Left renal cortex interstitium (tissue), 4 donors: ENCODE measurements around the gene TSC22D2. TPM values are rescaled to one million over a fixed set of nuclear protein-coding genes. Genes with fewer than 3 reads are reported as not detected.

ENCODE experiments used
- DNase-seq, 4 donors: peaks; one replicate each; pipeline ENCODE4 v3.0.0-alpha.2; 2013; ENCODE audit warnings: low read depth in 4 of 4, low spot score in 2 of 4, missing footprints in 1 of 4
- polyA plus RNA-seq, 4 donors: library from polyadenylated mRNA; unstranded; fragments of 120-200 nt; gene quantifications; one replicate each; pipeline ENCODE4 v1.2.1, GENCODE V29; 2013; ENCODE audit not compliant: insufficient read length in 4 of 4

The TSC22D2 gene
- polyA plus RNA-seq, 4 donors, result 53.6 to 75.7 (median 62.7) TPM

DNA sequence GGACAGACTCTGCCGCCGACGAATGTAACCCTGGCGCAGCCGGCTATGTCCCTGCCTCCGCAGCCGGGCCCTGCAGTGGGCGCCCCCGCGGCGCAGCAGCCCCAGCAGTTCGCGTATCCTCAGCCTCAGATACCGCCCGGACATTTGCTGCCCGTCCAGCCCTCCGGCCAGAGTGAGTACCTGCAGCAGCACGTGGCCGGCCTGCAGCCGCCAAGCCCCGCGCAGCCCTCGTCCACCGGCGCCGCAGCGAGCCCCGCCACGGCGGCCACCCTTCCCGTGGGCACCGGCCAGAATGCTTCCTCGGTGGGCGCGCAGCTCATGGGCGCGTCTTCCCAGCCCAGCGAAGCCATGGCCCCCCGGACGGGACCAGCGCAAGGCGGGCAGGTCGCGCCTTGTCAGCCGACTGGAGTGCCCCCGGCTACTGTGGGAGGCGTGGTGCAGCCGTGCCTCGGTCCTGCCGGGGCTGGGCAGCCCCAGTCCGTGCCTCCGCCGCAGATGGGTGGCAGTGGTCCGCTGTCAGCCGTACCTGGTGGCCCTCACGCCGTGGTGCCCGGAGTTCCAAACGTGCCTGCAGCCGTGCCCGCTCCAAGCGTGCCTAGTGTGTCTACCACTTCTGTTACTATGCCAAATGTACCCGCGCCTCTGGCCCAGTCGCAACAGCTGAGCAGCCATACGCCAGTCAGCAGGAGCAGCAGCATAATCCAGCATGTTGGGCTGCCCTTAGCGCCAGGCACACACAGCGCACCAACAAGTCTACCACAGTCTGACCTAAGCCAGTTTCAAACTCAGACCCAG is 2.4 kb downstream of the TSC22D2 start:
- no peak for DNase-seq

DNA sequence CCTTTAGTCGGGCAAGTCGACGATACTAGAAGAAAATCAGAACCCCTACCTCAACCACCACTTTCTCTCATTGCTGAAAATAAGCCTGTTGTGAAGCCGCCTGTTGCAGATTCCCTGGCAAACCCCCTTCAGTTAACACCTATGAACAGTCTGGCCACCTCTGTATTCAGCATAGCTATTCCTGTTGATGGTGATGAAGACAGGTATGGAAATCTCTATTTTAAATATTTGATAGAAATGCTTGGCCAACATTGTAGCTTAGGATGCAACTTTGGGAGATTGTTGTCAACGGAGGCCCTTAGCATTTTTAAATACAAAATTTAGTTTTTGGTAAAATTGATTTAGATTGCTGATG is 3.0 kb downstream of the TSC22D2 start:
- DNase-seq, result no peak

DNA sequence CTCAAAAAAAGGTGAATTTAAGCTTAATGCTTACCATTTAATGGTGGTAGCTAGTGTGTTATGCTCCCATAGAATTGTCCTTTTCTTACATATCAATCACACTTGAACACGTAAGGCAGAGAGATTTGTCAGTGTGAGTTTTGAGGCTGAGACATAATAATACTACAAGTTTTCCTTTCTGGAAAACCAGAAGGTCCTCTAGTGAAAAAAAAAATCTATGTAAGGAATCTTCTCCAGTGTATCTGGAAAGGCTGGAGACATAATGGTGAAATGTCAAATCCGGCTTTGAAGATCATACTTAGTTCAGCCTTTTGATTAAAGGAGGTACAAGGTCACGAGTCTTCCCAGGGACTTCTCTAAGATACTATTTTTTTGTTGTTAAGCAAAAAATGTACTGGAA is 3.4 kb downstream of the TSC22D2 start:
- no peak for DNase-seq

DNA sequence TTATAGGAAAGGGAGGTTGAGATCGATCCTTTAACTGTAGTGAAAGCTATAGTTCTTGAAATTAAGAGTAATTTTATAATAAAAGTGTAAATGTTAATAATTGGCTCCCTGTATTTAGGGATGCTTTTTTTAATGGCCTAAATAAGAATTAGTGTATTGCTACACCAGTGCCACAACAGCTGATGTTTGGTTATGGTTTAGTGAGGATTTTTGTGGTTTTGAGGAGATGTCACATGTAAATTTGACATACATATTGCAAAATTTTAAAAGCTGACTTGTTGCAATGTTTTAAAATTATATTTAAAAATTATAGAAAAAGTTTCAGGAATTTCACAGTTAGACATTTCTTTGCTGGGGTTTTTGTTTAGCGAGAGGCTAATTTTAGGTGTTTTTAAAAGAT is 3.9 kb downstream of the TSC22D2 start:
- no peak for DNase-seq

DNA sequence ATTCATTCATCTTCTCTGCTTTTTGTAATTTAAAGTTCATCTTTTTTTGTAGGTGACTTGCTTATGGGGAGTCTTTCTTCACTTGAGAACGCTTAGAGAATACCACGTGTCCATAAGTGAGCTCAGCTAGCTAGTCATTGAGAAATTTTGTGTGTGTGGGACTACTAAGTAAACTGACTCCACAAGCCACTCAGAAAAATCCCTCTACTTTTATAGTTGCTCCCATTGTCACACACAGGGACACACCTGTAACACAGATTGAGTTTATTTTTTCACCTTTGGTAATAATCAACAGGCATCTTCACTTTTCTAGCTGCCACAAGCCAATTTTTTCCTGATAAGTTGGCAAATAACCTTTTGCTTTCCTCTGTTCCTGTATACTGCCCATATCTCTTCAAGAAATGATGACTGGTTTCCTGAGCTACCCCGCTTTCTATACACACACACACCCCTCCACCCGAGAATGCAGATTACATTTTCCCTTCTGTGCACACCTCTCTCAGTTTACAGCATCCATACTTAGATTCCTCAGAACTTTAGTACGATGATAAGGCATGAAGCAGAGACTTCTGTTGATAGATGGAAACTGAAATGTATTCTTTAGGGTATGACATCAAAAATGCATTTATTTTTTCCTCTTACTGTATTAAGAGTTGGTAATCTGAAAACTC is 4.6 kb downstream of the TSC22D2 start:
- DNase-seq, result no peak

DNA sequence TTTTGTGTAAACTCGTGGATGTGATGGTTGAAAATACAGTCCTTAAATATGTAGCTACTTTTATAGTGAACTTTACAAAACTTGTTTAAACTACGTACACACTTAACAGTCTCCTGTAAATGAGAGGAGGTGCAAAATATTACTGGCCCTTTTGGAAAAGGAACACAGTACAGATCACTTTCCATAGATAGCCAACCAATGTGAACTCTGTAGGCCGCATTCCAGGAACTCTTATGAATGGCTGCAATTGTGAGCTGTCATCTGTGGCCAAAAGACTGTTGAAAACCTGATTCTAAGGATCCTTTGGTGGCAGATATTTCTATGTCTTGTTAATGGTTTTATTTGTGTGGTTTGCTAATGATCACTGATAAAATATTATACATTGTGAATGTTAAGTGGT is 6.2 kb downstream of the TSC22D2 start:
- DNase-seq, result no peak

DNA sequence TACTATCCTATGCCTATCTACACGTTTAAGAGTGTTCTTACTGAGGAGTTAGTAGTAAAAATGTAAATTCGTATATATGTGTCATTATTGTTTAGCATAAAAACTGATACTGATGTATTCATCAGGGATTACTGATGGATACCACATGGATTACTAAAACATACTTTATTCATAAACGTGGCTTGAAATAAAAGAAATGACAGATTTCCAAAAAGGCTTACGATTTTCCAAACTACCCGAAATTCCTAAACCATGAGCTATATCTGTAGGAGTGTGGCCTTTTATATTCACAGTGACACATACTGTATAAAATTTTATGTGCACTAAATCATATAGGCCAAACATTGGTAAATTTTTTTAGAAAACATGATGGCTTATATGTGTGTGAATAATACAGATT is 6.9 kb downstream of the TSC22D2 start:
- DNase-seq, result no peak

DNA sequence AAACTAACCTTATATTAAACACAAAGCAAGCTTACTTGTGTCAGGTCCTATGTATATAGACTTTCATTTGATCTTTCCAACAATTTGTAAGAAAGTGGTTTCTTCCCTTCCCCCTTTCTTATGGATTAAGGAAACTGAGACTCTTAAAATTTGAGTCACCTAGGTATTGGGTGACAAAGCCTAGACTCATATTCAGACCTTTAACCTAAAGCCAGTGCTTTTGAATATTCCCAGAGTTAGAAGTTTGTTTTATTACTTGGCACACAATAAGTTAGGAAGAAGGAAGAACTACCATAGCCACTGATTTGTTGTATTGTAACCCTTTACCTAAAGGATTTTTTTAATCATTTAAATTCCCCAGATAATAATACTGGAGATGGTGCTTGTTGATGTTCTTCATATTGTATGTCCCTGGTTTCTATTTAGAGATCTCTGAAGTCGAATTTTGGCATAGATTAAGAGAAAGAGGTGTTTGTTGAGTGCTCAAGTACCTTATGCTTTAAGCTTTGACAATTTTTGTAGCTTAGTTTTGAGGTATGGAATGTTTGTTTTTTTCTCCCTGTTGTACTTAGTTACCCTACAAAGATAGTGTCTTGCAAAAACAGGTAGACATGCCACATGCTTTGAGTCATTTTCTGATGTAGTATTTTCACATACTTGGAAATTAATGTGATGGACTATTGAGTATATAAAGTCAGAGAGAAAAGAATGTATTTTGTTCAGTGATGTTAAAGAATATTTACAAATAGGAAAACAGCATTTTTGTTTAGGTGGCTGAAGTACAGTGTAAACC is 11.2 kb downstream of the TSC22D2 start:
- no peak for DNase-seq

DNA sequence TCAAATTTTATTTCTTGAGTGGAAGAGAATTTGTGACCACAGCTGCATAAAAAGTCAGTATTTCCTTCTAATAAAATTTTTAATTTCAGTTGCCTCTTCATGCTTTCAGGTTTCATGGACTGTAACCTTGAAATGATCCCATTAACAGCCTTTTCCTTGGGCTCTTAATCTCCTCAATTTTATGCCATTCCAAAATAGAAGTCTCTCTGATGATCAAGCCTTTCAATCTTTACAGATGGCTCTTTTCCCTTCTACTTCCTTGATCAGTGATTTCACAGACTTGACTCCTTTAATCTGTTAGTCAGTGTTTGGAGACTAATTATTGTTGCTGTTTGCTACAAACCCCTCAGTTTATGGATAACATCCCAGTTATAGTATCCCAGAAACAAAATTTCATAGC is 11.9 kb downstream of the TSC22D2 start:
- DNase-seq, result no peak

DNA sequence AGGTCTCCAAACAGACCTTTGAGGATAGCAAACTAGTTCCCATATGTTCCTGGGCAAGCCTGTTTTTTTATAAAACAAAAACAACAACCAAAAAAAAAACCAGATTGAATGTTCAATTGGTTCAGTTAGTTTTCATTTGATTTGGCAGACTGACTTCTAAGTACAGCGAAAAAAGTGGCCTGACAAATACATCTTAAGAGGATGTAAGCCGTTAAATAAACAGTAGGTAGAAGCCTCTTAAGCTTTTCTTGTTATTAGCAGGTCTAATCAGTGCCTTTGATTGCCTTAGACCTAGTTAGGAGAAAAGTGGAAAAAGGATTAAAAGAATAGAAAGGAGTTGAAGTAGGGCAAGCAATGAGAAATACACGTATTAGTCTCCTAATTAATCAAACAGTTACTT is 13.2 kb downstream of the TSC22D2 start:
- no peak for DNase-seq

DNA sequence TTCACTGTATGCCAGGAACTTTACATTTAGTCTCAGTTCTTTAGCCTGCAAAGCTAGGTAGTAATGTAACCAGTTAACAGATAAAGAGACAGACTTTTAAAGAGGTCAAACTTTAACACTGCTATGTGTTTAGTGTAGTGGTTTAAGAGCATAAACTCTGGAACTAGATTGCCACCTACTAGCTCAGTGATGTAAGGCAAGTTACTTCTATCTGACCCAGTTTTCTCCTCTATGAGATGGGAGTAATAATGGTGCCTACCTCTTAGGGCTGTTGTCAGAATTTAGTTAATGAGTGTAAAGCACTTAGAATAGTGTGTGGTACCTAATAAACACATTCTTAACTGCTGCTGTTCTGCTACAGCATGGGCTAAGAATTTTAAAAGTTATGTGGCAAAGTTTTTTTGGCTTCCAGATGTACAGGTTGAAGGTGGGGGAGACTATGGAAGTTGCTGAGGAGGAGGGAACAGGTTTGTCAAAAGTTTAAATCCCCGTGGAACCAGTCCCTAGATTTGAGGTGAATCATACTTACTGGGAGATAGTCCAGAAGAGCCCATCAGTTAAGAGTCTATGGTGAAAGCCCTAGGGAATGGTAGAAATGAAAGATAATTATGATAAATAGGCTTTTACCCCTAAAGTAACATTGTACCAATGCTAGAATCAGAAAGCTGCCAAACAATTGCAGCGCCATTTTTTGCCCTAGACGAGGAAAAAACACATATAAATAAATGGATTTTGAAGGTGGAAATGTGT is 13.9 kb downstream of the TSC22D2 start:
- no peak for DNase-seq

DNA sequence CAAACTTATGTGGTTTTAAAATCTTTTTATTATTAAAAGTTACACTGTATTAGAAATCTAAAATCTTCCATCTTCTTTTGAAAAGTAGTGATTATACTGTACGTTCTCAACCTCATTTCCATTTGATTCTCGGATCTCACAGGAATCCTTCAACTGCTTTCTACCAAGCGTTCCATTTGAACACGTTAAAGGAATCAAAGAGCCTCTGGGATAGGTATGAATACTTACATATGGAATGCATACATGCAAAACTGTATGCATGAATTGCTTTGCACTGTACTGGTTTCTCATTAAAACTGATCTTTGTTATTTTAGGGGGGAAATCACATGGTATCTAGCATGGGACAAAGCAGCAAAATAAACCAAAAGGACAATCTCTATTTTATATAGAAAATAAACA is 14.8 kb downstream of the TSC22D2 start:
- no peak for DNase-seq

DNA sequence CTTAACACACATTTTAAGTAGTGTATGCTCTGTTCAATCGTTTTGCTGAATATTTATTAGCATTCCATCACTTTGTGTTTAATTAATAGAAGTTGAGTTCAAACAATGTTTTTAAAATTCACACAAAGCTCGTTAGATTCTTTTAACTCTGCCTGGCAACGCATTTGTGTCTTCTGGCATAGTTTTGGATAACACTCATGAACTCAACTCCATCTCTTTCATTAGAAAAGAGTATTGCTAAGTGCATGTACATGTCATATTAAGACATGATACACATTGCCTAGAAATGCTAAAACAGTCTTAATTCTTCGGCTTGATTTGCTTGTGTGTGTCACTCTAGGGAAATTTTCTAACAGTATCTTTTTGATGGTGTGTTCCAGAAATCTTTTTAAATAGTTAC is 15.7 kb downstream of the TSC22D2 start:
- DNase-seq, result no peak

DNA sequence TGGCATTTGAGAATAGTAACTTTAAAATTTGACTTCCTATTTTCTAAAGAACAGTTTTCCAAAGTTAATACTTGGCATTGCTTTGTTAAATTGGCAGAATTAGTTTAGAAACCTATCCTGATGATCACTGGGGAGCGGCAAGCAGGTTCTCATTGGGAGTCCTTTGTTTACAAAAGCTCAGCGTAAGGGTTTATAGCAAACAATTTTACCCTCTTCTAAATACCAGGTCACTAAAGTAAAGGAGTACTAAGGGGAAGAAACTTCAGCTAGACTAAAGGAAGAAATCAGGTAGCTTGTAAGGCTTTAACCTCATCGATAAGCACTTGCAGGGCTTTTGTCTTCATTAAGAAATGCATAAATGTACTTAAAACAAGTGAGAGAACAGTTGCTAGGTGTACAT is 18.2 kb downstream of the TSC22D2 start:
- no peak for DNase-seq

DNA sequence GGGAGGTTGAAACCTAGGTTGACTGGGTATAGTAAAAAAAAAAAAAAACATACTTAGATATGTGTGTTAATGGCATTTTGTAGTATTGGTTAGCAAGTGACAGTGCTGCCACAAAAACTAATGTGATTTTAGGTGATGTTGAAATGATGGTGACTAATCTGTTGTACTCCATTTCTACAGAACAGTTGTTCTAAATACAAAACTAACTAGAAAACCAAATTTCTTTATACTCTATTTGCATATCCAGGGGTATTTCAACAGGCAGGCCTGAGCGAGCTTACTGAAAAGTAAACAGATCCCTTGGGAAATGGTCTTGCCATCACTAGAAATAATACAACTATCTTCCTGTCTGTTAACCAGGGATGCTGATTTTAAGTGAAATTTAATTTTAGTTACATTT is 20.5 kb downstream of the TSC22D2 start:
- no peak for DNase-seq

DNA sequence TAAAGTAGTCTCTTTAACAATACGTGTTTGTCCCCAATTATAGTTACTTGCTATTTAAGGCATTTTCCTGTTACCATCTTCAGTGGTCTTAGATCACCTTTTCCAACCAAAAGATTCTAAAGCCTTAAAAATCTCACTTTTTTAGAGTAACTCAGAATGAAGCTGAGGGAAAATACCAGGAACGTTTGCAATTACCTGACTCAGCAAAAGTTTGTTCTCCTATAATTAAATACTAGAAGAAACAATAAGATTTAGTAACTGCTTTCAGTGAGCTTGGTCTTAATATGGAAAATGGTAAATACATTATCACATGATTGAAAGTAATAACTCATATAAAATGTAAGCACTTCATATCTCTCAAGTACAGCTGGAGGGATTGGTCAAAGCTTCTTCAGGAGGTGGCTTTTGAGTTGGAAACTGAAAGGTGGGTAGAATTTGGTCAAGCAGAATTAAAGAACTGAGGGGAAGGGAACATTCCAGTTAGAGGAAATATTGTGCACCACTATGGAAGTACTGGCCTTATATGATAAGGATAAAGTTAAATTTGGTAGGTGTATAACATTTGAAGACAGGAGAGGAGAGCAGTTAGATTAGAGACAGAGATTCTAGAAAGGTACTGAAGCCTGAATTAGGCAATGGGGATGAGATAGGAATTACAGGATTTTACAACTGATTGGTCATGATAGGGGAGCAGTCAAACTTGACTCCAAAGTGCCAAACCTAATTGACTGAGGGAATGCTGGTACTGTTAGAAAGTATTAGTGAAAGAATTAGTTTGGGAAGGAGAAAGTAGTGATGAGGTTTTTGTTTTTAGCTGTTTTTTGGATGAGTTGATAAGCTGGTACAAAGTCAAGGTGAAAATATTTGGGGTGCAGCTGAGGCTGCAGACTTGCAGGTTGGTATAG is 21.9 kb downstream of the TSC22D2 start:
- DNase-seq, result no peak

DNA sequence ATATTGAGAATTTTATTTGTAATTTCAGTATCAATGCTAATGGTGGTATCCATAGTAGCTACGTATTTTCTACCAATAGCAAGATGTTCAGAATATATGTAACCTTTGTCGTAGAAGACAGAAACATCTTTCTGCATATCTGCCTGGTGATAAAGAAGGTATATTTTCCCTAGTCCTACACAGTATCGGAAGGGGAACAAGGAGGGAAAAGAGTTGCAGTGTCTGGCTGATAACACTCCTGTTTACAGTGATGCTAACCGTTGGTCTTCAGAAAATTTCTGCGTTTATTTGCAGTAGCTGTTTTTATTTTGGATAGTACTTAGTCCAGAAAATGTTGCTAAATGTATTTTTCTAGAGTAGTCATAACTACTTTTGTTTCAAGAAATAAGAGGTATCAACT is 25.2 kb downstream of the TSC22D2 start:
- DNase-seq, result no peak

DNA sequence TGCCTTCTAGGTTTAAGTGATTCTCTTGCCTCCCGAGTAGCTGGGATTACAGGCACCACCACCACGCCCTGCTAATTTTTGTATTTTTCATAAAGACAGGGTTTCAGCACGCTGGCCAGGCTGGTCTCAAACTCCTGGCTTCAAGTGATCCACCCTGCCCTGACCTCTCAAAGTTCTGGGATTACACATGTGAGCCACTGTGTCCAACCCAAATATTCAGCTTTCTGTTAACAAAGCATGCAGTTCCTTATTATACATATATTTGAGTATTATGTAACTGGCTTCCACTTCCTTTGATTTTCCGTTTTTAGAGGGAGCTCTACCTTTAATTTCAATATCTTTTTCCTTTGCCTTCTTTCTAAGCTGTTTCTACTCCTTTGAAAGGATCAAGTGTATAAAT is 26.1 kb downstream of the TSC22D2 start:
- DNase-seq, result no peak

DNA sequence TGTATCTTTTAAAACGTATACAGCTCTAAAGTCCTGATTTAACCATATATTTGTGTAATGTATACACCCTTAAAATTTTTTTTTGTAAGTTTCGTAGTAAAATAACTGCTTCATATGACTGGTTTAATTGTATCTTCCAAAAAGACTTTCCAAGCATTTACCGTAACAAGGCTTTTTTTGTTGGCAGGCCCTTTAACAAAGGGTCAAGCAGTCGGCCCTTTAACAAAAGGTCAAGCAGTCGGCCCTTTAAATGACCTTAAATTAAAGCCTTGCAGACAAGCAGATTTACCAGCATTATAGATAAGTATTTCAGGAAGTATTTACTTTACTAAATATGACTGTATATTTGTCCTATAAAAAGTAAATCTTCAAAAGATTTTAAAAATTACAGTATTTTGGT is 28.1 kb downstream of the TSC22D2 start:
- no peak for DNase-seq

DNA sequence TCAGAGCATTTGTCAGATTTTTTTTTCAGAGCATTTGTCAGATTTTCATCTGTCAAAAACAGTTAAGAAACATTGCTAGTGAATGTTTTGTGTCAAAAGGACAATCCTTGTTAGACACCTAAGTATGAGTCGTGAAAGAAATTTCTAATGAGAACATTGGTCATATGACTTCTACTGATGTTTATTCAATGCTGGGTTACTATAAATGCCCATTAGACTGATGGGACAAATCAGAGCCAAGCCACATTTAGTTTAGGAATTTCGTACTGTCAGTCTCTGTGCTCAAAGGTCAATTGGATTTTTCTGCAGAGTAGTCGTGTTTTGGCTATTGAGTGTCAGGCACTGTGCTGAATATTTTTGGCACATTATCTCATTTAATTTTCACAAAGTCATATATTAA is 31.6 kb downstream of the TSC22D2 start:
- no peak for DNase-seq
